Bronchus fibroblast of lung (primary cell): ENCODE data around the gene MIGA1. TPM values are rescaled to one million over a fixed set of nuclear protein-coding genes. Genes with fewer than 3 reads are reported as not detected.

Experiments
- total RNA-seq: library from RNA; depleted of rRNA; stranded (reverse); fragments of >200 nt; gene quantifications from 2 replicates; pipeline ENCODE4 v1.2.3, GENCODE V29; 2015

MIGA1 gene
- 5.5 and 7.1 TPM in 2 replicates for total RNA-seq

DNA sequence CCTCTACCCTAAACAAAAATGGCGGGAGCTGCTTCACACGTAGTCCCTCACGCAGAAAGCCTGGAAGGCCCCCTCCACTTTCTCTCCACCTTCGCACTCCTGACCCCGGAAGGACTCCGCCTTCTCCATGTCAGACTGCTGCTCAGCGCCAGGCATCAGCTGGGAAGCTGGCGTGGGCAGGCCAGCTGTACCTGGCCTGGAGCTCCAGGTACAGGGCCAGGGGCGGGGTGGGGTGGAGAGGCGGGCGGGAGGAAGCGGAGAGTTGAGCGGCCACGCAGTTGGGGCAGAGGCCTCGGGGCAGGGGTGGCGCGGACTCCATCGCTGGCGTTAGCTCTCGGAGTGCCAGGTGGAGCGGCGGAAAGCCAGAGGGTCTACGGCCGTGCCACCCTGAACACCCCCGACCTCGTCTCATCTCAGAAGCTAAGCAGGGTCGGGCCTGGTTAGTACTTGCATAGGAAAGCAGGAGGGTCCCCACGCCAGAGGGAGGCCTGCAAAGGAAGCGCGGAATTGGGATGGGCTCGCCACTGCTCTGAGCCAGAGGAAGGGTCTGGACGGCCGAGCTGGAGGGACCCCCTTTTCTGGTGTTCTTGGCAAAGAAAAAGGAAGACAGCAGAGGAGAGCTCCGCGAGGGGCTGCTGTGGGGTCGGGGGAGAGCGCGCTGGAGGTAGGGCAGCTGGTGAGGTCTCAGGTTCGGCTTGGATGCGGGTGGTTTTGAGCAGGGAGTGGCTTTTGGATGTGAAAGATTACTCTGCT is at the start of gene MIGA1:
Gene MIGA1 (plus strand): TSS at position 121 of the 753 bp plus-strand sequence. CDS start 3,604 bp downstream, outside the sequence.

DNA sequence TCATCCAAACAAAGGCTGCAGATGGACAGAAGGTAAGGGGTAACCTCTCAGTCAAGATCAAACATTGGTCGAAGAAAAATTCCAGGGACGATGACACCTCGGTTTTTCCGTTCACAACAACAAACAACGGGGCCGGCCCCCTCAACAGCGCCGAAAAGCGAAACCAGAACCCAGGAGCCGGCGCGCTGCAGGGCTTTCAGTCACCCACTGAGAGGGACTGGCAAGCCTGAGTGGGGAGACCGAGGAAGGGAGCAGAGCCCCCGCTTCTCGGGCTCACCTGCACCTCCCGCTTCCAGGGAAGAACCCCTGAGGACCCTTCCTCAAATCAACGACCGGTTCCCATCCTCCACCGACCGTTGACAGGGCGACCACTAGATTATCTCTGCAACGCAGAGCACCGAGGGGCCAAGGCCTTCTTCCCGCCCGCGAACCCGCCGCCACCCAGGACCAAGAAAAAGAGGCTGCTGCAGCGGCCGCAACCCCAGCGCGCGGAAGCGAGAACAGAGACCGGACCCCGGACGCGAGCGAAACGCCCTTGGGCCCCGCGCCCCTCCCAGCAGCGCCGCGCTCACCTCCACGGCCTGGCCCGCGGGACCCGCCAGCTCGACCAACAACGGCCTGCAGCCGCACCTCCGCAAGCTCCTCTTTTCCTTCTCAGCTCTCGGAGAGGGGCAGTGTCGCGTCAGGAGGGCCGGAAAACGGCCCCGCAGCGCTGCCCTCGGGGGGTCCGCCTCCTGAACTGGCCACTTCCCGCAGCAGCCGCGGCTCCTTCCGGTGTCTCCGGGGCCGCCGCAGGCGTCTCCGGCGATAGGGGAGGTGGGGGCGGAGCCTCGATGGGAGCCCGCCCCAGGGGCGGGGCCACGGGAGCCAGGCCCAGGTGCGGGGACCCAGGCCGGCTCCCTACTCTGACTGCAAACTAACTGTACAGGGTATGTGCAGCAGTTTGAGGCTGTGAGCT is 20.1 kb upstream of the MIGA1 start, which contains the start of gene USP33:
Gene USP33 (minus strand): TSS at position 782 of the 958 bp plus-strand sequence. CDS start 18,155 bp downstream, outside the sequence.

DNA sequence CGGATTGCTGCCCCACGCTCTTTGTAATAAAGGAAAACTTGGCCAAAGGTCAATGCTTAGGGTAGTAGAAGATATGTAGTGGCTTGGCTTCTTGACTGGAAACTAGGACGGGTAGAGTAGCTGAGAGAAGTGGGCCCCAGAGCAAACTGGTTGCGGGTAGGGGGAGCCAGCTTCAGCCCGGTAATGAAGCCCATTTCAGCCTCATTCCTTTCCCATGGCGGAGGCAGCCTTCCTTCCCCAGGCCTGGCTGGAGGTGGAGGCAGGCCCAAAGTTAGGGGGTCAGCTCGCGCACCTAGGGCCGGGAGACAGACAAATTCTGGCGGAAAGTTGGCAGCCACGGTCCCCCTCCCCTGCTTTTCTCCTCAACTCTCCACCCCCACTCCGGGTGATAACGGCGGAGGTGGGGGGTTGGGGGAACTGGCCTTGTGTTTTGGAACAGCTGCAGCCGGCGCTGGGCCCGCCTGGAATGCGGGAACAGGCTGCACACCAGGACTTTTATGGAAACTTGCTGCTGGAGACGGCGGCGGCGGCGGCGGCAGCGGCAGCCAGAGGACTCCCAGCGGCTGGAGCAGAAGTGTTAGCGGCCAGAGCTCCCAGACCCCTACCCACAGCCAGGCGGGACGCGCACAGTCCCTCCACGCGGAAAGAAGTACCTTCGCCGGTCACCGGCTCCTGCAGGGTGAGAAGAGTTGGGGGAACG is 108.8 kb downstream of the MIGA1 start, which contains the start of gene NEXN:
Gene NEXN (plus strand): TSS at position 544 of the 700 bp plus-strand sequence. CDS start 27,483 bp downstream, outside the sequence.

Other genes starting within 250 kb of the MIGA1 start
- gene ZZZ3, start 97.0 kb upstream of the MIGA1 start, total RNA-seq, result 35.4 and 42.5 TPM in 2 replicates
- 31.2 and 34.5 TPM in 2 replicates for gene USP33, start 19.8 kb upstream of the MIGA1 start, total RNA-seq
- 6.4 and 9.2 TPM in 2 replicates for gene NEXN, start 109.0 kb downstream of the MIGA1 start, total RNA-seq
- 110 and 117 TPM in 2 replicates for gene FUBP1, start 199.4 kb downstream of the MIGA1 start, total RNA-seq
- gene DNAJB4, start 225.3 kb downstream of the MIGA1 start, total RNA-seq, result 46.8 and 56.3 TPM in 2 replicates